ENCODE results near the gene GMPR2. TPM values are rescaled to one million over a fixed set of nuclear protein-coding genes. Genes with fewer than 3 reads are reported as not detected.

Gene GMPR2
- polyA plus RNA-seq, 4 donors, result 65.6 to 124 (median 117) TPM

- no peak for DNase-seq (ENCODE audit: low read depth in 4 of 4, low spot score in 3 of 4)
Observed at GRCh38 chr14:24281636-24282035, 48.9 kb downstream of the GMPR2 start.

GRCh38 chr14:24282736-24283135 is 50.0 kb downstream of the GMPR2 start:
- DNase-seq (ENCODE audit: low read depth in 4 of 4, low spot score in 3 of 4), result no peak

- no peak for DNase-seq (ENCODE audit: low read depth in 4 of 4, low spot score in 3 of 4)
Observed at GRCh38 chr14:24283796-24284460, 51.2 kb downstream of the GMPR2 start.

GRCh38 chr14:24284501-24285035 is 51.8 kb downstream of the GMPR2 start:
- DNase-seq (ENCODE audit: low read depth in 4 of 4, low spot score in 3 of 4), result no peak

GRCh38 chr14:24285351-24285750 is 52.6 kb downstream of the GMPR2 start:
- DNase-seq (ENCODE audit: low read depth in 4 of 4, low spot score in 3 of 4), result no peak

GRCh38 chr14:24286996-24287395 is 54.3 kb downstream of the GMPR2 start:
- no peak for DNase-seq (ENCODE audit: low read depth in 4 of 4, low spot score in 3 of 4)

Other genes with a start within 250 kb of the GMPR2 start
- gene DHRS4L2, start 244.0 kb upstream of the GMPR2 start, polyA plus RNA-seq (ENCODE audit: insufficient read length in 4 of 4), result 10 to 100 TPM; 27.6 to 52.8 (median 31.4) TPM
- 1 to 10 TPM; 1.2 to 2.0 (median 1.8) TPM for gene CARMIL3, start 180.9 kb upstream of the GMPR2 start, polyA plus RNA-seq (ENCODE audit: insufficient read length in 4 of 4)
- gene CPNE6, start 161.4 kb upstream of the GMPR2 start, polyA plus RNA-seq (ENCODE audit: insufficient read length in 4 of 4), result not detected
- gene PCK2, start 138.6 kb upstream of the GMPR2 start, polyA plus RNA-seq (ENCODE audit: insufficient read length in 4 of 4), result 10 to 100 TPM in 3 of 4 donors, 1 to 10 TPM in 1; 7.7 to 31.0 (median 24.0) TPM
- 10 to 100 TPM; 41.2 to 90.6 (median 73.0) TPM for gene DCAF11, start 118.2 kb upstream of the GMPR2 start, polyA plus RNA-seq (ENCODE audit: insufficient read length in 4 of 4)
- gene NRL, start 118.0 kb upstream of the GMPR2 start, polyA plus RNA-seq (ENCODE audit: insufficient read length in 4 of 4), result 1 to 10 TPM in 3 of 4 donors, under 1 TPM in 1; 0.59 to 4.1 (median 2.1) TPM
- 1 to 10 TPM in 1 of 4 donors, under 1 TPM in 3; 0.55 to 1.6 (median 0.79) TPM for gene FITM1, start 102.3 kb upstream of the GMPR2 start, polyA plus RNA-seq (ENCODE audit: insufficient read length in 4 of 4)
- 100 to 1,000 TPM; 131 to 226 (median 197) TPM for gene PSME1, start 96.7 kb upstream of the GMPR2 start, polyA plus RNA-seq (ENCODE audit: insufficient read length in 4 of 4)
- 10 to 100 TPM in 3 of 4 donors, 1 to 10 TPM in 1; 9.7 to 21.4 (median 19.4) TPM for gene EMC9, start 91.3 kb upstream of the GMPR2 start, polyA plus RNA-seq (ENCODE audit: insufficient read length in 4 of 4)
- 100 to 1,000 TPM; 134 to 185 (median 166) TPM for gene PSME2, start 86.3 kb upstream of the GMPR2 start, polyA plus RNA-seq (ENCODE audit: insufficient read length in 4 of 4)
- 10 to 100 TPM; 44.8 to 59.8 (median 47.4) TPM for gene RNF31, start 85.4 kb upstream of the GMPR2 start, polyA plus RNA-seq (ENCODE audit: insufficient read length in 4 of 4)
- gene IRF9, start 71.7 kb upstream of the GMPR2 start, polyA plus RNA-seq (ENCODE audit: insufficient read length in 4 of 4), result 10 to 100 TPM; 46.1 to 68.1 (median 57.0) TPM
- gene REC8, start 60.8 kb upstream of the GMPR2 start, polyA plus RNA-seq (ENCODE audit: insufficient read length in 4 of 4), result 100 to 1,000 TPM in 1 of 4 donors, 10 to 100 TPM in 3; 28.0 to 100 (median 57.9) TPM
- 10 to 100 TPM; 19.8 to 39.5 (median 31.0) TPM for gene IPO4, start 44.1 kb upstream of the GMPR2 start, polyA plus RNA-seq (ENCODE audit: insufficient read length in 4 of 4)
- gene TM9SF1, start 37.5 kb upstream of the GMPR2 start, polyA plus RNA-seq (ENCODE audit: insufficient read length in 4 of 4), result 10 to 100 TPM; 32.9 to 43.7 (median 35.4) TPM
- 10 to 100 TPM in 1 of 4 donors, 1 to 10 TPM in 3; 4.2 to 12.0 (median 5.6) TPM for gene TSSK4, start 27.2 kb upstream of the GMPR2 start, polyA plus RNA-seq (ENCODE audit: insufficient read length in 4 of 4)
- gene CHMP4A, start 19.4 kb upstream of the GMPR2 start, polyA plus RNA-seq (ENCODE audit: insufficient read length in 4 of 4), result 10 to 100 TPM; 27.8 to 58.4 (median 52.0) TPM
- 10 to 100 TPM in 3 of 4 donors, 1 to 10 TPM in 1; 8.3 to 16.9 (median 11.3) TPM for gene MDP1, start 16.9 kb upstream of the GMPR2 start, polyA plus RNA-seq (ENCODE audit: insufficient read length in 4 of 4)
- gene NEDD8, start 562 bp upstream of the GMPR2 start, polyA plus RNA-seq (ENCODE audit: insufficient read length in 4 of 4), result 100 to 1,000 TPM; 189 to 230 (median 217) TPM
- 10 to 100 TPM; 57.3 to 62.1 (median 60.1) TPM for gene TINF2, start 9.7 kb downstream of the GMPR2 start, polyA plus RNA-seq (ENCODE audit: insufficient read length in 4 of 4)
- 1 to 10 TPM; 1.6 to 6.6 (median 2.6) TPM for gene TGM1, start 30.2 kb downstream of the GMPR2 start, polyA plus RNA-seq (ENCODE audit: insufficient read length in 4 of 4)
- gene RABGGTA, start 38.7 kb downstream of the GMPR2 start, polyA plus RNA-seq (ENCODE audit: insufficient read length in 4 of 4), result 10 to 100 TPM; 19.4 to 28.6 (median 20.3) TPM
- 10 to 100 TPM; 27.8 to 54.8 (median 43.2) TPM for gene DHRS1, start 66.9 kb downstream of the GMPR2 start, polyA plus RNA-seq (ENCODE audit: insufficient read length in 4 of 4)
- 10 to 100 TPM; 20.0 to 27.0 (median 25.4) TPM for gene NOP9, start 66.9 kb downstream of the GMPR2 start, polyA plus RNA-seq (ENCODE audit: insufficient read length in 4 of 4)
- 10 to 100 TPM; 20.2 to 28.4 (median 24.5) TPM for gene CIDEB, start 75.0 kb downstream of the GMPR2 start, polyA plus RNA-seq (ENCODE audit: insufficient read length in 4 of 4)
- gene LTB4R2, start 77.2 kb downstream of the GMPR2 start, polyA plus RNA-seq (ENCODE audit: insufficient read length in 4 of 4), result 1 to 10 TPM; 1.7 to 4.4 (median 3.0) TPM
- gene LTB4R, start 78.6 kb downstream of the GMPR2 start, polyA plus RNA-seq (ENCODE audit: insufficient read length in 4 of 4), result 1 to 10 TPM; 2.1 to 6.5 (median 4.9) TPM
- 10 to 100 TPM in 3 of 4 donors, 1 to 10 TPM in 1; 8.4 to 23.3 (median 20.0) TPM for gene ADCY4, start 102.1 kb downstream of the GMPR2 start, polyA plus RNA-seq (ENCODE audit: insufficient read length in 4 of 4)
- gene RIPK3, start 107.1 kb downstream of the GMPR2 start, polyA plus RNA-seq (ENCODE audit: insufficient read length in 4 of 4), result 1 to 10 TPM; 2.3 to 4.3 (median 3.8) TPM
- 100 to 1,000 TPM in 1 of 4 donors, 10 to 100 TPM in 3; 52.5 to 151 (median 78.2) TPM for gene NFATC4, start 135.3 kb downstream of the GMPR2 start, polyA plus RNA-seq (ENCODE audit: insufficient read length in 4 of 4)
- 10 to 100 TPM; 46.0 to 95.5 (median 49.4) TPM for gene NYNRIN, start 166.1 kb downstream of the GMPR2 start, polyA plus RNA-seq (ENCODE audit: insufficient read length in 4 of 4)
- gene CBLN3, start 196.7 kb downstream of the GMPR2 start, polyA plus RNA-seq (ENCODE audit: insufficient read length in 4 of 4), result 1 to 10 TPM; 2.2 to 4.7 (median 2.6) TPM
- gene KHNYN, start 197.0 kb downstream of the GMPR2 start, polyA plus RNA-seq (ENCODE audit: insufficient read length in 4 of 4), result 10 to 100 TPM; 35.8 to 50.0 (median 40.5) TPM
- gene SDR39U1, start 209.8 kb downstream of the GMPR2 start, polyA plus RNA-seq (ENCODE audit: insufficient read length in 4 of 4), result 10 to 100 TPM; 37.9 to 82.1 (median 52.3) TPM

Measured in left renal pelvis (tissue), 4 donors.